Activated CD8-positive, alpha-beta memory T cell treated with anti-CD3 and anti-CD28 coated beads for 4 hours (primary cell): ENCODE measurements around the gene BNC2.

ENCODE experiments used
- DNase-seq, 2 donors: peaks; one replicate each; pipeline ENCODE4 v3.0.0-alpha.2; 2020; ENCODE audit warnings: low read depth in 2 of 2

BNC2 gene

DNA sequence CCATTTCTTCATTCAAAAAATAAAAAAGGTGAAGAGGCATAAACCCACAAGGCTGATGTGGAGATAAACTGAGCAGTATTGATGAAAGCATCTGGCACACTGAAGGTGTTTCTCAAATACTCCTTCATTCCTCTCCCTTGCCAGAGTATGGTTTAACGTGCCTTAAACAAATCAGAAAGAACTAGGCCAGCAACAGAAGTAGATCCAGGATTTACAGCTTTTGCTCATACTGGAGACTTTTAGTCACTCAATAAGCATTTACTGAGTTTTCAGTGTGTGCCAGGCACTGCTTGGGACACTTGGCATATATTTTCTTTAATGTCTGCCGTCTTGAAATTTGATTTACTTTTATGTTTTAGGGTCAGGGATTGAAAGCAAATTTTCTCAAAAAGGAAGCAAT lies 53.0 kb downstream of the BNC2 start:
- no peak for DNase-seq

DNA sequence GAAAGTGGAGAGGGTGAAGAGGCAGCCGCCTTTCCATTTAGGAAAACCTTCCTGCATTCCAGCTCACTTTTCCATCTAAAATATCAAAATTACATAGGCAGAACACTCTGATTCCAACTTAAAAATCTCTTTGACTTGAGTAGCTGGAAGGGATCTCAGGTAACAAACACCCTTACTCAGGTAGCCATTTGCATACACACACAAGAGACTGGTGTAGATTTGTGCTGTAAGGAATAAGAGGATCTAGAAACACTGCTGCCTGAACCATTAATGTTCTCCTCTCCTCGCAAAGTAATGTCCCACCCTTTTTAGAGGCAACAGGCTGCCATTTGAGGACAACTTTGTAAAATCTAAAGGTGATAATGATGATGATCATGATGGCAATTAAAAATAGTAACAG lies 53.5 kb downstream of the BNC2 start:
- no peak for DNase-seq

- DNase-seq = no peak
Observed at GRCh38 chr9:16816011-16816410, 54.5 kb downstream of the BNC2 start.

GRCh38 chr9:16815079-16815478 lies 55.4 kb downstream of the BNC2 start:
- DNase-seq = no peak

GRCh38 chr9:16813838-16814237 lies 56.6 kb downstream of the BNC2 start:
- DNase-seq = no peak

DNA sequence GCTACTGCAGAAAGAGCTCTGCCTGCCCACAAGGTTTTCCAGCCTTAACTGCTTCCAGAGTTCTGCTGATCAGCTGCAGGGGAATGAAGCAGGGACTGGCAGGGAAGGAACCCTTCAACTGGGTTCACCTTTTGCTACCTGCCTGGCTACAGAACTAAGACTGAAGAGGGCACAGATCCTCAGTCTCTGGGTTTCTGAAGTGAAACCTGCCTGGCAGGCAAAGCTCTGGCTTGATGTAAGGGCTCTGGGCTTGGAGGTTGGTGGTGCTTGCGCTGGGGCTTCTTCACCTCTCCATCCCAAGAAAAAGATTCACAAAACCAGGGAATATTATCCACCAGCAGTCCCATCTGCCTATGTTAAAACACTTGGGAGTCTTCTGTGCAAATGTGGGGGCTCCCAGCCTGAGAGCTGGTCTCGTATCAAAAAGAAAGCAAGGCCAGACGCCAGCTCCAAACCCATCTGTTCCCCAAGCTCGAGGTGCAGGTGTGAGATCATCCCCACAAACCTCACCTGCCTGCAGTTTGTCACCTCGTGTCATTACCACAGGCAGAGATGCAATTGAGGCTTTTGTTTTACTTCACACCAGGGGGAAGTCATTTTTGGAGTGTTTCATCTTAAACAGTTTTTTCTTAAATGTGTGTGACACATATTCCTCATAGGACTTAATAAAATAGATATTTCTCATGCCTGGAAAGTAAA lies 58.3 kb downstream of the BNC2 start:
- DNase-seq = no peak

- DNase-seq = no peak
Observed at GRCh38 chr9:16809912-16810610, 60.4 kb downstream of the BNC2 start.

DNA sequence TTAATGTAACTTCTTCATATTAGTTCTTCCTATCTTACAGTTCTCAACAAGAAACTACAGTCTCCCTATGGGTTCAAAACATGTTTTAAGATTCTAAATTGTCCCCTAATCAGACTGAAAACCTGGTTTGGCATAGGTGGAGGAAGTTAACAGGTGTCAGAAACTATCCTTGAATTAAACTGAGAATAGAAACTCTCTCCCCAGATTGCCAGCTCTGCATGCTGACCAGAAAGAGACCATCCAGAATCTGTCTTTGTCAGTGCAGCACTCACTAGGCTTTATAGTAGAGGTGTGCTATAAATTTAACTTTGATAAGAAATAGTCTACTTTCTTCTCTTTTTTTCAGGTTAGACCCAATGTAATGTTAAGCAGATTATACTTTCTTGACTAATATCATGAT lies 63.8 kb downstream of the BNC2 start:
- no peak for DNase-seq

DNA sequence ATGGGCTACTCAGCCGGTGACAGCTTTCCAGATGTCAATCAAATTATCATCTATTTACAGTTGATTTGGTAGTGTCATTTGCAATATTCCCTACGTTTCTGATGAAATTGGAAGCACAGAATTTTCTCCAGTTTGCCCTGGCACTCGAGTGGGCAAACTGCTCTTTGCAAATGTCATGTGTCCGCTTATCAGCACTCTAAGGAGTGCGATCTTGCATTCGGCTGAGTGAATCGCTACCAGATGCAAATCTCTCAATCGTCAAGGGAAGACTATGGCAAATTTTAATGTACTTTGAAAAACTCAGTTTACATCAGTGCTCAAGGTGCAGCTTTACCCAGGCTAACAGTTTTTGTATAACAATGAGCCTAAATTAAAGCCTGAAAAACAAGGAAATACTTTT lies 66.8 kb downstream of the BNC2 start:
- no peak for DNase-seq

- no peak for DNase-seq
Observed at GRCh38 chr9:16801871-16802466, 68.5 kb downstream of the BNC2 start.

- no peak for DNase-seq
Observed at GRCh38 chr9:16796304-16796825, 74.1 kb downstream of the BNC2 start.

GRCh38 chr9:16794871-16795639 lies 75.4 kb downstream of the BNC2 start:
- DNase-seq = no peak

GRCh38 chr9:16794103-16794502 lies 76.4 kb downstream of the BNC2 start:
- DNase-seq = no peak

GRCh38 chr9:16787724-16788123 lies 82.7 kb downstream of the BNC2 start:
- no peak for DNase-seq

DNA sequence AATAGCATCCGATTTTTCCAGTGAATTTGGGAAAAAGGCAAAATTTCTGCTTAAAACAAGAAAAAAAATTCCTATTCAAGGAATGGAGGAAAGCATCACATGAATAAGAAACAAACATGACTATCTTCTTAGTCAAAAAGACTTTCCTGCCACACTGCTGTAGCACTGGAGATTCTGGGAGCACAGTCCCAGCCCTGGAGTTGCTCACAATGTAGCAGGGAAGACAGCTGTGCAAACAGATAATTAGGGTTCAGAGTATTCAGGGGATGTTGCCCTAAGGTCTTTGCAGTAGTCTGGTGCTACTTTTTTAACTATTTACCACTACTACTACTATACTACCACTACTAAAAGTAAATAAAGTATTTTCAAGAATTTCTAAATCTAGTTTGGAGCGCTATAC lies 86.5 kb downstream of the BNC2 start:
- no peak for DNase-seq

DNA sequence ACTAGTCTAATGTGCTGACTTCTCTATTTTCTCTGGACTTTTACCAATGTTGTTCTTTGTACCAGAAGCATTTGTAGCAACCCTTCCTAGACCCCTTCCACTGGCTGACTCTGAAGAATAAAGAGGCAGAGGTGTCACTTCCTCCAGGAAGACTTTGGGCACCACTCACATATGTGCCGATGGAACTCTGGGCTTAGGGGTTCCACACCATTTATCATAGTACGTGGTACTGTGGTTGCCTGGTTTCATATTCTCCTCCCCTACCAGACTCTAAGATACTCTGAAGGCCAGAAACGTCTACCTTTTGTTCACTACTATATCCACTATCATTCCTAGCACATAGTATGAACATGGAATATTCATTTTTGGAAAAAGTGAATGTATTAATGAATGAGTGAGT lies 88.0 kb downstream of the BNC2 start:
- no peak for DNase-seq

GRCh38 chr9:16775330-16775729 lies 95.1 kb downstream of the BNC2 start:
- DNase-seq = no peak

- DNase-seq = no peak
Observed at GRCh38 chr9:16773617-16774016, 96.9 kb downstream of the BNC2 start.

DNA sequence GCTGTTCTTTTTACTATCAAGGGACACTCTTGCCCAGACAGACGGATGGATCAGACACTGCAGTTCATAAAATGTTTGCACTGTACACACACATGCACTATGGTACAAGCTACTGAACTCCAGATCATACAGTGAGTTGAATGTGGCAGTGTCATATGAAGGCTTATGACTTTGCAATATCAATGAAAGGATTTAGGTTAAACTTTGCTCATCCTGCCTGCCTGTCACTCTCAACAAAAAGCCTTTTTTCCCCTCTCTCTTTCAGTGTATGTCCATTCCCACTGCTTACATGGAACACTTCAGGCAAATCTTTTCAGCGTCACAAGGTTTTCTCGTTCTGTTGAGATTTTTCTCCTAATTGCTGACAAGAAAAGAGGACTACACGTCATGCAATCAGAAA lies 97.4 kb downstream of the BNC2 start:
- no peak for DNase-seq

DNA sequence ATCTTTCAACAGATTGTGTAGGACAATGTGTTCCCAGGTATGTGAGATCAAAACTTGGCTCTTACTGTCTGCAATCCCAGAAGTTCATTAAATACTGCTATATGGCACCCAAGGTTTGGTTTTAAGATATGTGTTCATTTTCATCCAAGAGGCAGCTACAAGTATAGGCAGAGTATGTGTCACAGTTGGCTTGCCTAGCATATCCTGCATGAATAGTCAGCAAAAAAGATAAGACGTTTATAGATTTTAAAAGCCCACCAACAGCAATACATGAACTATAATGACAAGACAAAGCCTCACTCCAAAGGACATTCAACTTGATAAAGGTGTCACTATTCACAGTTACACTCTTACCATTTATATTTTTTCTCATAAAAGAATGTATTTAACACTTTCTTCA lies 99.1 kb downstream of the BNC2 start:
- no peak for DNase-seq

DNA sequence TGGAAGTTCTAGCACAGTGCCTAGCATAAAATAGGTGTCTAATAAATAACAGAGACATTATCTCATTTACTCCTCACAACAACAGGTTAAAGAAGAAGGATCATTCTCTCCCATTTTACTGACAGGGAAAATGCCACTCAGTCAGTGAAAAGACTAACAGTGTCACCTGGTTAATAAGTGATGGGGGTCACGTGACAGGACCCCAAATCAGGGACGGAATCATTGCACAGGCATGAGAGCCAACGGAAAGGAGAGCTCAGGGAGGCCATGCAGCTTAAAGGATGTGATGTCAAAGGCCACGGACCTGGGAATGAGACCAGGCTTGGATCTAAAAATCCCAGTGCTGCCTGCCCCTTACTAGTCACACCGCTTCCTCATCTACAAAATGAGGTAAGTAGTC lies 101.2 kb downstream of the BNC2 start:
- DNase-seq = no peak

DNA sequence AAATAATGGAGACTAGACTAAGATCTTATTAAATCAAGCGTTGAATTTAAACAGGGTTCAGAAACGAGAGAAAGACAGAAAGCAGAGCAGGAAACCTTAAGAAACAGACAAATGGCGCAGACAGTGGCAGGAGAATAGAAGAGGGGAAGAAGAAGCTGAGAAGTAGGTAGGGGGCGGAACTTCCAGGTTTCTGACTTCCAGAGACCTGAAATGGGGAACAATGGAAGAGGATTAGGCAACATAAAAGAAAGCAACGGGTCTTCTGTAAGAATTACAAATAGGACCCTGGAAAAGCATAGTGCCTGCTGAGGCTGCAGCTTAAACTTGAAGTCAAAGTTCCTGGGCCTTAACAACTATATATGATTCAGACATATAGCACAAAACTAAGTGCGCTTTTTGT lies 101.7 kb downstream of the BNC2 start:
- DNase-seq = no peak
